MM.1S (cell line): ENCODE results near the gene PILRA.

ENCODE experiments used
- EZH2 ChIP-seq: fragments of 300-600 bp; sonication (generic); optimal IDR thresholded peaks from 2 replicates; pipeline ENCODE3; 2017; ENCODE audit warnings: low read depth, mild to moderate bottlenecking, antibody characterized with exemption, low read length, mixed read lengths
- EZH2phosphoT487 ChIP-seq: fragments of 300-600 bp; sonication (generic); IDR thresholded peaks from 2 replicates; pipeline ENCODE4 v1.6.1; 2018; ENCODE audit warnings: antibody characterized with exemption, low read length
- TF ChIP-seq, protein P1 (sequence below): fragments of 300-600 bp; sonication (generic); IDR thresholded peaks from 2 replicates; pipeline ENCODE4 v1.5.1; 2016; ENCODE audit warnings: antibody characterized with exemption, low read length, mixed read lengths

DNA sequence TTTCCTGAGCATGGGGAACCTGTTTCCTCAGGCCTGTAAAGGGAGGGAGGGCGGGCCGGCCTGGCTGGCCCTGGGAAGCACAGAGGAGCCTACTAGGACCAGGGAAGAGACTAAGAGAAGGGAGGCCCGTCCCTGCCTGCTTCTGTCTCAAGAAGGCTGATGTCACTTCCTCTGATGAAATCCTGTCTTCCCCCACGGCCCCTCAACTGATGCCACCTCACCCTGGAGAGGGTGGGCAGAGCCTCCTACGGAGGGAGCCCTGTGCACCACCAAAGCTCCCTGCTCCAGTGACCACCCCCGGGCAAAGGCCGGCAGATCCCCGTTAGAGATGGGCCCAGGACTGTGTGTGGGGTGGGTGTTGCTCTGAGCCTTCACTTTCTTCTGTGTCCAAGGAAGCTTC lies 1.0 kb upstream of the PILRA start:
- TF ChIP-seq, protein P1, sequence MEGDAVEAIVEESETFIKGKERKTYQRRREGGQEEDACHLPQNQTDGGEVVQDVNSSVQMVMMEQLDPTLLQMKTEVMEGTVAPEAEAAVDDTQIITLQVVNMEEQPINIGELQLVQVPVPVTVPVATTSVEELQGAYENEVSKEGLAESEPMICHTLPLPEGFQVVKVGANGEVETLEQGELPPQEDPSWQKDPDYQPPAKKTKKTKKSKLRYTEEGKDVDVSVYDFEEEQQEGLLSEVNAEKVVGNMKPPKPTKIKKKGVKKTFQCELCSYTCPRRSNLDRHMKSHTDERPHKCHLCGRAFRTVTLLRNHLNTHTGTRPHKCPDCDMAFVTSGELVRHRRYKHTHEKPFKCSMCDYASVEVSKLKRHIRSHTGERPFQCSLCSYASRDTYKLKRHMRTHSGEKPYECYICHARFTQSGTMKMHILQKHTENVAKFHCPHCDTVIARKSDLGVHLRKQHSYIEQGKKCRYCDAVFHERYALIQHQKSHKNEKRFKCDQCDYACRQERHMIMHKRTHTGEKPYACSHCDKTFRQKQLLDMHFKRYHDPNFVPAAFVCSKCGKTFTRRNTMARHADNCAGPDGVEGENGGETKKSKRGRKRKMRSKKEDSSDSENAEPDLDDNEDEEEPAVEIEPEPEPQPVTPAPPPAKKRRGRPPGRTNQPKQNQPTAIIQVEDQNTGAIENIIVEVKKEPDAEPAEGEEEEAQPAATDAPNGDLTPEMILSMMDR, result no peak
- TF ChIP-seq EZH2 (no peak), EZH2phosphoT487 (no peak)
